22Rv1 (cell line): ENCODE measurements around the gene SLC25A25.

Experiments
- CTCF ChIP-seq: fragments of 450-650 bp; IDR thresholded peaks from 2 replicates; pipeline ENCODE4 v1.5.1; 2017; ENCODE audit warnings: mild to moderate bottlenecking
- ZFX ChIP-seq: fragments of 450-650 bp; IDR thresholded peaks from 2 replicates; pipeline ENCODE4 v1.6.1; 2017; ENCODE audit warnings: antibody characterized with exemption, borderline replicate concordance

DNA sequence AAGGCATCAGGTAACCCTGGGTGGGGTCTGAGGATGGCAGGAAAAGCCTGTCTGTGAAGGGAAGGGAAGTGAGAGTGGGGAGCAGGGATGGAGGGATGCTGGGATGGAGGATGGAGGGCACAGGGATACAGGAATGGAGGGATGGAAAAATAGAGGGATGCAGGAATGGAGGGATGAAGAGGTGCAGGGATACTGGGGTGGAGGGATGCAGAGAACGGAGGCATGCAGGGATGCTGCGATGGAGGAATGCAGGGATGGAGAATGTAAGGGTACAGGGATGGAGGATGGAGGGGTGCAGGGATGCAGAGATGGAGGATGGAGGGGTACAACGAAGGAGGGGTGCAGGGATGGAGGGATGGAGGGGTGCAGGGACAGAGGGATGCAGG is 50.4 kb downstream of the SLC25A25 start:
- TF ChIP-seq CTCF: no peak
- no peak for TF ChIP-seq ZFX
